Liver (tissue), 9 donors: ENCODE results near the gene LGR4. TPM values are rescaled to one million over a fixed set of nuclear protein-coding genes. Genes with fewer than 3 reads are reported as not detected.

Experiments
- DNase-seq: peaks from one replicate; pipeline ENCODE4 v3.0.0-alpha.2; 2017; ENCODE audit warnings: low spot score
- H3K27ac ChIP-seq, 2 donors: one replicate each; pipeline ENCODE4 v1.7.0; 2013; ENCODE audit warnings: inconsistent platforms in 2 of 2, low read length in 2 of 2, control low read depth in 1 of 2, low read depth in 1 of 2, mild to moderate bottlenecking in 1 of 2
- H3K27me3 ChIP-seq, 4 donors: one replicate each; pipeline versions ENCODE4 v1.6.1 to v1.7.0; 2013; ENCODE audit warnings: low read length in 3 of 4, inconsistent platforms in 1 of 4, mild to moderate bottlenecking in 1 of 4, moderate library complexity in 1 of 4; ENCODE audit not compliant: control insufficient read depth in 4 of 4, insufficient read depth in 4 of 4
- H3K36me3 ChIP-seq, 4 donors: one replicate each; pipeline versions ENCODE4 v1.6.1 to v1.7.0; 2013; ENCODE audit warnings: low read length in 3 of 4, mild to moderate bottlenecking in 3 of 4, low read depth in 1 of 4, moderate library complexity in 1 of 4; ENCODE audit not compliant: control insufficient read depth in 4 of 4, insufficient read depth in 3 of 4
- H3K4me1 ChIP-seq, 4 donors: one replicate each; pipeline versions ENCODE4 v1.6.1 to v1.7.0; 2013; ENCODE audit warnings: low read length in 3 of 4, mild to moderate bottlenecking in 3 of 4, moderate library complexity in 1 of 4; ENCODE audit not compliant: control insufficient read depth in 4 of 4, insufficient read depth in 4 of 4
- H3K4me3 ChIP-seq, 3 donors: one replicate each; pipeline versions ENCODE4 v1.6.1 to v1.7.0; 2013; ENCODE audit warnings: low read length in 3 of 3, control low read depth in 1 of 3, low read depth in 1 of 3, mild to moderate bottlenecking in 1 of 3
- H3K9ac ChIP-seq, 2 donors: one replicate each; pipeline ENCODE4 v1.7.0; 2013; ENCODE audit warnings: low read length in 2 of 2, mild to moderate bottlenecking in 2 of 2, moderate library complexity in 2 of 2, control low read depth in 1 of 2, low read depth in 1 of 2
- H3K9me3 ChIP-seq, 4 donors: one replicate each; pipeline versions ENCODE4 v1.6.1 to v1.7.0; 2013; ENCODE audit warnings: low read length in 3 of 4; ENCODE audit not compliant: control insufficient read depth in 4 of 4
- ATF3 ChIP-seq: IDR thresholded peaks from 2 replicates; pipeline ENCODE4 v1.6.1; 2016; ENCODE audit warnings: antibody characterized with exemption
- EGR1 ChIP-seq, 2 donors: IDR thresholded peaks; 2 replicates each; pipeline ENCODE4 v1.6.1; 2016 to 2018; ENCODE audit warnings: antibody characterized with exemption in 2 of 2, low read depth in 2 of 2
- FOXA1 ChIP-seq: IDR thresholded peaks from 2 replicates; pipeline ENCODE4 v1.6.1; 2016; ENCODE audit warnings: antibody characterized with exemption
- FOXA2 ChIP-seq: IDR thresholded peaks from 2 replicates; pipeline ENCODE4 v1.6.1; 2016; ENCODE audit warnings: antibody characterized with exemption
- GABPA ChIP-seq, 2 donors: IDR thresholded peaks in 1 of 2; conservative IDR thresholded peaks in 1 of 2; 2 replicates each; pipeline ENCODE4 v1.6.1; 2016; ENCODE audit warnings: antibody characterized with exemption in 2 of 2, mild to moderate bottlenecking in 1 of 2, moderate library complexity in 1 of 2
- HNF4A ChIP-seq, 2 donors: conservative IDR thresholded peaks; 2 replicates each; pipeline ENCODE4 v1.6.1; 2016; ENCODE audit warnings: antibody characterized with exemption in 2 of 2, mild to moderate bottlenecking in 2 of 2
- HNF4G ChIP-seq: IDR thresholded peaks from 2 replicates; pipeline ENCODE4 v1.6.1; 2016; ENCODE audit warnings: antibody characterized with exemption
- JUND ChIP-seq, 2 donors: IDR thresholded peaks; 2 replicates each; pipeline ENCODE4 v1.6.1; 2016; ENCODE audit warnings: antibody characterized with exemption in 2 of 2
- NR2F2 ChIP-seq: IDR thresholded peaks from 2 replicates; pipeline ENCODE4 v1.6.1; 2016; ENCODE audit warnings: antibody characterized with exemption
- RAD21 ChIP-seq, 2 donors: IDR thresholded peaks; 2 replicates each; pipeline ENCODE4 v1.6.1; 2016; ENCODE audit warnings: antibody characterized with exemption in 2 of 2, mild to moderate bottlenecking in 2 of 2
- RXRA ChIP-seq, 2 donors: IDR thresholded peaks; 2 replicates each; pipeline ENCODE4 v1.6.1; 2017 to 2018; ENCODE audit warnings: antibody characterized with exemption in 2 of 2, mild to moderate bottlenecking in 1 of 2
- SP1 ChIP-seq: IDR thresholded peaks from 2 replicates; pipeline ENCODE4 v1.6.1; 2018; ENCODE audit warnings: antibody characterized with exemption, mild to moderate bottlenecking
- TAF1 ChIP-seq: conservative IDR thresholded peaks from 2 replicates; pipeline ENCODE4 v1.6.1; 2016; ENCODE audit warnings: antibody characterized with exemption, mild to moderate bottlenecking
- YY1 ChIP-seq: IDR thresholded peaks from 2 replicates; pipeline ENCODE4 v1.6.1; 2016; ENCODE audit warnings: antibody characterized with exemption, mild to moderate bottlenecking
- ZBTB33 ChIP-seq: IDR thresholded peaks from 2 replicates; pipeline ENCODE4 v1.6.1; 2016; ENCODE audit warnings: antibody characterized with exemption
- WGBS: extraction: QIAGEN DNeasy Blood & Tissue Kit; methylation state at CpG from one replicate; pipeline ENCODE4 v1.1.7; 2013; 5-methylcytosine and 5-hydroxymethylcytosine counted together
- polyA plus RNA-seq, 2 donors: library from polyadenylated mRNA; stranded (reverse) in 1 of 2; unstranded in 1 of 2; fragments of 200-250 nt in 1 of 2; fragments of >200 nt in 1 of 2; fragmentation: Nextera tagmentation in 1 of 2; extraction: Ambion mirVana in 1 of 2; gene quantifications; one replicate each; pipeline versions ENCODE4 v1.2.1 to v1.2.3, GENCODE V29; 2013 to 2015
- total RNA-seq, 2 donors: library from RNA; depleted of rRNA; stranded (reverse); fragments of >200 nt; gene quantifications; one replicate each; pipeline ENCODE4 v1.2.3, GENCODE V29; 2014
- TF ChIP-seq, protein P1 (sequence below): fragments of 150-350 bp; IDR thresholded peaks from 2 replicates; pipeline ENCODE4 v1.5.1; 2017; ENCODE audit warnings: improper control_type of control experiment, low read depth, low read length; ENCODE audit not compliant: missing input control
- TF ChIP-seq, protein P2 (sequence below): IDR thresholded peaks from 2 replicates; pipeline ENCODE4 v1.6.1; 2016; ENCODE audit warnings: antibody characterized with exemption
- TF ChIP-seq, protein P3 (sequence below): IDR thresholded peaks from 2 replicates; pipeline ENCODE4 v1.6.1; 2016; ENCODE audit warnings: antibody characterized with exemption, mild to moderate bottlenecking
- donor health status: healthy.
- donor health status: healthy.
- donor health status: healthy.
- donor health status: healthy.
- donor health status: healthy.

The LGR4 gene
- total and polyA plus RNA-seq, 4 donors: 13.7 to 95.3 (median 42.5) TPM

- no peak for DNase-seq
- Histone ChIP-seq H3K4me1 (peaks cover 15 to 66% (median 43%) of the 10 kb centered on the region in 4 donors), H3K27me3 (no peaks in the 10 kb centered on the region), H3K9ac (no peak overlapping the region), H3K4me3 (peak overlapping the region in 2 of 3 donors; percentile 2 to 4), H3K27ac (peak overlapping the region; percentile 67 to 72), H3K9me3 (no peaks in the 10 kb centered on the region), H3K36me3 (no peaks in the 10 kb centered on the region)
- 89% methylated on average over 4 of the region's 4 CpGs for WGBS
- TF ChIP-seq SP1 (no peak), ATF3 (no peak), FOXA1 (no peak), YY1 (no peak), HNF4A (conservative IDR thresholded peaks at IDR 0.05) (no peak), ZBTB33 (no peak), FOXA2 (no peak), GABPA (IDR thresholded peaks at IDR 0.05 in 1 of 2, conservative IDR thresholded peaks at IDR 0.05 in 1 of 2) (no peak), HNF4G (no peak), RXRA (IDR thresholded peaks at IDR 0.05) (no peak)
These were observed 16.9 kb downstream of the LGR4 start for GRCh38 chr11:27455667-27456066.

GRCh38 chr11:27453701-27454100 is 18.9 kb downstream of the LGR4 start:
- TF ChIP-seq GABPA (IDR thresholded peaks at IDR 0.05 in 1 of 2, conservative IDR thresholded peaks at IDR 0.05 in 1 of 2): no peak
- TF ChIP-seq TAF1: no peak
- no peak for TF ChIP-seq HNF4A (conservative IDR thresholded peaks at IDR 0.05)
- no peak for TF ChIP-seq NR2F2
- TF ChIP-seq EGR1 (IDR thresholded peaks at IDR 0.05; ENCODE audit: low read depth in 2 of 2): no peak
- TF ChIP-seq FOXA2: no peak
- TF ChIP-seq, protein P1, sequence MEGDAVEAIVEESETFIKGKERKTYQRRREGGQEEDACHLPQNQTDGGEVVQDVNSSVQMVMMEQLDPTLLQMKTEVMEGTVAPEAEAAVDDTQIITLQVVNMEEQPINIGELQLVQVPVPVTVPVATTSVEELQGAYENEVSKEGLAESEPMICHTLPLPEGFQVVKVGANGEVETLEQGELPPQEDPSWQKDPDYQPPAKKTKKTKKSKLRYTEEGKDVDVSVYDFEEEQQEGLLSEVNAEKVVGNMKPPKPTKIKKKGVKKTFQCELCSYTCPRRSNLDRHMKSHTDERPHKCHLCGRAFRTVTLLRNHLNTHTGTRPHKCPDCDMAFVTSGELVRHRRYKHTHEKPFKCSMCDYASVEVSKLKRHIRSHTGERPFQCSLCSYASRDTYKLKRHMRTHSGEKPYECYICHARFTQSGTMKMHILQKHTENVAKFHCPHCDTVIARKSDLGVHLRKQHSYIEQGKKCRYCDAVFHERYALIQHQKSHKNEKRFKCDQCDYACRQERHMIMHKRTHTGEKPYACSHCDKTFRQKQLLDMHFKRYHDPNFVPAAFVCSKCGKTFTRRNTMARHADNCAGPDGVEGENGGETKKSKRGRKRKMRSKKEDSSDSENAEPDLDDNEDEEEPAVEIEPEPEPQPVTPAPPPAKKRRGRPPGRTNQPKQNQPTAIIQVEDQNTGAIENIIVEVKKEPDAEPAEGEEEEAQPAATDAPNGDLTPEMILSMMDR: no peak
- no peak for TF ChIP-seq ATF3
- TF ChIP-seq FOXA1: no peak
- no peak for TF ChIP-seq HNF4G
- TF ChIP-seq RXRA (IDR thresholded peaks at IDR 0.05): no peak
- TF ChIP-seq ZBTB33: no peak
- TF ChIP-seq, protein P2, sequence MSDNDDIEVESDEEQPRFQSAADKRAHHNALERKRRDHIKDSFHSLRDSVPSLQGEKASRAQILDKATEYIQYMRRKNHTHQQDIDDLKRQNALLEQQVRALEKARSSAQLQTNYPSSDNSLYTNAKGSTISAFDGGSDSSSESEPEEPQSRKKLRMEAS: no peak
- no peak for TF ChIP-seq JUND (IDR thresholded peaks at IDR 0.05)
- TF ChIP-seq YY1: no peak
- no peak for TF ChIP-seq SP1
- TF ChIP-seq, protein P3, sequence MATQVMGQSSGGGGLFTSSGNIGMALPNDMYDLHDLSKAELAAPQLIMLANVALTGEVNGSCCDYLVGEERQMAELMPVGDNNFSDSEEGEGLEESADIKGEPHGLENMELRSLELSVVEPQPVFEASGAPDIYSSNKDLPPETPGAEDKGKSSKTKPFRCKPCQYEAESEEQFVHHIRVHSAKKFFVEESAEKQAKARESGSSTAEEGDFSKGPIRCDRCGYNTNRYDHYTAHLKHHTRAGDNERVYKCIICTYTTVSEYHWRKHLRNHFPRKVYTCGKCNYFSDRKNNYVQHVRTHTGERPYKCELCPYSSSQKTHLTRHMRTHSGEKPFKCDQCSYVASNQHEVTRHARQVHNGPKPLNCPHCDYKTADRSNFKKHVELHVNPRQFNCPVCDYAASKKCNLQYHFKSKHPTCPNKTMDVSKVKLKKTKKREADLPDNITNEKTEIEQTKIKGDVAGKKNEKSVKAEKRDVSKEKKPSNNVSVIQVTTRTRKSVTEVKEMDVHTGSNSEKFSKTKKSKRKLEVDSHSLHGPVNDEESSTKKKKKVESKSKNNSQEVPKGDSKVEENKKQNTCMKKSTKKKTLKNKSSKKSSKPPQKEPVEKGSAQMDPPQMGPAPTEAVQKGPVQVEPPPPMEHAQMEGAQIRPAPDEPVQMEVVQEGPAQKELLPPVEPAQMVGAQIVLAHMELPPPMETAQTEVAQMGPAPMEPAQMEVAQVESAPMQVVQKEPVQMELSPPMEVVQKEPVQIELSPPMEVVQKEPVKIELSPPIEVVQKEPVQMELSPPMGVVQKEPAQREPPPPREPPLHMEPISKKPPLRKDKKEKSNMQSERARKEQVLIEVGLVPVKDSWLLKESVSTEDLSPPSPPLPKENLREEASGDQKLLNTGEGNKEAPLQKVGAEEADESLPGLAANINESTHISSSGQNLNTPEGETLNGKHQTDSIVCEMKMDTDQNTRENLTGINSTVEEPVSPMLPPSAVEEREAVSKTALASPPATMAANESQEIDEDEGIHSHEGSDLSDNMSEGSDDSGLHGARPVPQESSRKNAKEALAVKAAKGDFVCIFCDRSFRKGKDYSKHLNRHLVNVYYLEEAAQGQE: no peak
- TF ChIP-seq RAD21 (IDR thresholded peaks at IDR 0.05): no peak
- 41% methylated on average over 1 of the region's 1 CpG for WGBS
- Histone ChIP-seq H3K4me3 (no peak overlapping the region), H3K27me3 (no peaks in the 10 kb centered on the region), H3K9ac (no peak overlapping the region), H3K9me3 (no peaks in the 10 kb centered on the region), H3K27ac (no peak overlapping the region), H3K4me1 (peaks cover 13 to 53% (median 37%) of the 10 kb centered on the region in 4 donors), H3K36me3 (no peaks in the 10 kb centered on the region)
- no peak for DNase-seq
